Measurements from ENCODE around the gene PIK3R6. TPM values are rescaled to one million over a fixed set of nuclear protein-coding genes. Genes with fewer than 3 reads are reported as not detected.
"Not testable (repeated sequence)": the region's sequence is repeated elsewhere in the genome, so short reads cannot be mapped to it uniquely, and the experiment has no call there.

Gene PIK3R6
- total RNA-seq, 4 donors from 2014 or later: 1.5 to 2.2 (median 2.0) TPM

DNA sequence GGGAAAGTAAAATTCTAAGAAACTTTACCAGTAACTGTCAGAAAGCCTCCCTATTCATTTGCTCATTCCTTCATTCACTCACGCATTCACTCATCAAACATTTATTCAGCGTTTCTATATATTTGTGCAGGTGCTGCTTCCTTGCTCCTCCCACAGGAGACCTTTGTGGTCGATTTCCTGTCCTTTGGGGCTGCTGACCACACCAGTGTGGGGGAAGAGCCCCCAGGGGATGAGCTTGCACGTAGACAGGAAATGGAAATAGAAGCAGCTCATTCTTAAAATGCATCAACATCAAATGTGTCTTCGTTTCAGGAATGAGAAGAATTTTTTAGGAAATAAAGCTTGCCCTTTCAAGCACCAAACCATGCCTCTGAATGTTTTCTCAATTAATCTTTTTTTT is 9.6 kb downstream of the PIK3R6 start:
- TF ChIP-seq POLR2AphosphoS5 (IDR thresholded peaks at IDR 0.05): no peak
- TF ChIP-seq, protein P1, sequence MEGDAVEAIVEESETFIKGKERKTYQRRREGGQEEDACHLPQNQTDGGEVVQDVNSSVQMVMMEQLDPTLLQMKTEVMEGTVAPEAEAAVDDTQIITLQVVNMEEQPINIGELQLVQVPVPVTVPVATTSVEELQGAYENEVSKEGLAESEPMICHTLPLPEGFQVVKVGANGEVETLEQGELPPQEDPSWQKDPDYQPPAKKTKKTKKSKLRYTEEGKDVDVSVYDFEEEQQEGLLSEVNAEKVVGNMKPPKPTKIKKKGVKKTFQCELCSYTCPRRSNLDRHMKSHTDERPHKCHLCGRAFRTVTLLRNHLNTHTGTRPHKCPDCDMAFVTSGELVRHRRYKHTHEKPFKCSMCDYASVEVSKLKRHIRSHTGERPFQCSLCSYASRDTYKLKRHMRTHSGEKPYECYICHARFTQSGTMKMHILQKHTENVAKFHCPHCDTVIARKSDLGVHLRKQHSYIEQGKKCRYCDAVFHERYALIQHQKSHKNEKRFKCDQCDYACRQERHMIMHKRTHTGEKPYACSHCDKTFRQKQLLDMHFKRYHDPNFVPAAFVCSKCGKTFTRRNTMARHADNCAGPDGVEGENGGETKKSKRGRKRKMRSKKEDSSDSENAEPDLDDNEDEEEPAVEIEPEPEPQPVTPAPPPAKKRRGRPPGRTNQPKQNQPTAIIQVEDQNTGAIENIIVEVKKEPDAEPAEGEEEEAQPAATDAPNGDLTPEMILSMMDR (IDR thresholded peaks at IDR 0.05): no peak
- no peak for TF ChIP-seq EP300 (IDR thresholded peaks at IDR 0.05)
- no peak for TF ChIP-seq POLR2A (IDR thresholded peaks at IDR 0.05)
- no peaks in the 10 kb centered on the region for H3K4me1 ChIP-seq
- H3K27ac ChIP-seq: no peak overlapping the region
- H3K36me3 ChIP-seq: no peaks in the 10 kb centered on the region
- H3K27me3 ChIP-seq: peaks cover 10% of the 10 kb centered on the region
- ATAC-seq: no peak
- H3K9me3 ChIP-seq: no peaks in the 10 kb centered on the region
- H3K4me3 ChIP-seq: no peak overlapping the region
- WGBS, 2 donors (ENCODE audit: low coverage in 1 of 2): 40 to 50% methylated on average over 3 to 5 of the region's 5 CpGs

DNA sequence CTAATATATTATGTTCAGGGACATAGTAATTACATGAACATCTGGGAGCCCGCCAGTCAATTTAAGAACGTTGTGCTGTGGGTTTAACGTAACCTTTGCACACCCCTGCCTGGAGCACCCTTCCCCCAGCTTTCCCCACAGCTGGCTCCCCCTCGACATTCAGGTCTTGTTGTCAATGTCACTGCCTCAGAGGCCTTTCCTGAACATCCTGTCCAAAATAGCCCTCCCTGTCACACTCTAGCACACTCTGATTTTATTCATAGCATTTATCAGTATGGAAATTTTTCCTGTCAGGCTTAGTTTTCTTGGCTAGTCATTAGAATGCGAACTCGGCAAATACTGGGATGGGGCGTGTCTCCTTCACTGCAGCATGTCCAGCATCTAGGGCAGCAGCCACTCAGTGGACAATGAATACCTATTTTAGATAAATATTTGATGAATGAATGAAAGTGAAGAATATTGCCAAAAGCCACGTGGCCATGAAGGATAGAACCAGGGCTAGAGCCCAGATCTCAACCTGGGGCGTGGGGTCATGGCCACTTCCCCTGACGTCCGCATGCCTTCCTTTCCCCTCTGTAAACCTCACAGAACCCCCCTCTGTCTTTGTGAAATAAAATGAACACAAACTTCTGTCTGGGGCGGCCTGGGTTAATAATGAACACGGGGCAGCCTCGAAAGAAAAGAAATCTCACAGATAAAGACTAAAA is 10.5 kb downstream of the PIK3R6 start:
- 27 to 34% methylated on average over 9 to 11 of the region's 14 CpGs for WGBS, 2 donors (ENCODE audit: low coverage in 1 of 2)
- Histone ChIP-seq H3K4me3 (no peak overlapping the region), H3K27me3 (peaks cover 15% of the 10 kb centered on the region), H3K36me3 (no peaks in the 10 kb centered on the region), H3K27ac (no peak overlapping the region), H3K9me3 (no peaks in the 10 kb centered on the region), H3K4me1 (no peaks in the 10 kb centered on the region)
- TF ChIP-seq, protein P1 (IDR thresholded peaks at IDR 0.05): no peak
- TF ChIP-seq POLR2AphosphoS5 (IDR thresholded peaks at IDR 0.05) (no peak), POLR2A (IDR thresholded peaks at IDR 0.05) (no peak), EP300 (IDR thresholded peaks at IDR 0.05) (no peak)
- no peak for ATAC-seq

DNA sequence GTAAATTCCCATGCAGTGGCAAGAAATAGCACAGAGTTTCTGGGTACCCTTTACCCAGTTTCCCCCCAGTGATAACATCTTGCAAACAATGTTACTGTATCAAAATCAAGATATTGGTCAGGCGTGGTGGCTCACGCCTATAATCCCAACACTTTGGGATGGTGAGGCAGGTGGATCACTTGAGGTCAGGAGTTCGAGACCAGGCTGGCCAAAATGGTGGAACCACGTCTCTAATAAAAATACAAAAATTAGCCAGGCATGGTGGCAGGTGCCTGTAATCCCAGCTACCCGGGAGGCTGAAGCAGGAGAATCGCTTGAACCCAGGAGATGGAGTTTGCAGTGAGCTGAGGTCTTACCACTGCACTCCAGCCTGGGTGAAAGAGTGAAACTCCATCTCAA is 11.3 kb downstream of the PIK3R6 start:
- peaks cover 23% of the 10 kb centered on the region for H3K27me3 ChIP-seq
- H3K4me1 ChIP-seq, ATAC-seq, H3K27ac ChIP-seq, H3K4me3 ChIP-seq, H3K9me3 ChIP-seq, H3K36me3 ChIP-seq: not testable (repeated sequence)
- WGBS, 2 donors (ENCODE audit: low coverage in 1 of 2): 86% methylated on average over 4 of the region's 6 CpGs; no CpG with 5 or more reads in 1 of the 2 donors

DNA sequence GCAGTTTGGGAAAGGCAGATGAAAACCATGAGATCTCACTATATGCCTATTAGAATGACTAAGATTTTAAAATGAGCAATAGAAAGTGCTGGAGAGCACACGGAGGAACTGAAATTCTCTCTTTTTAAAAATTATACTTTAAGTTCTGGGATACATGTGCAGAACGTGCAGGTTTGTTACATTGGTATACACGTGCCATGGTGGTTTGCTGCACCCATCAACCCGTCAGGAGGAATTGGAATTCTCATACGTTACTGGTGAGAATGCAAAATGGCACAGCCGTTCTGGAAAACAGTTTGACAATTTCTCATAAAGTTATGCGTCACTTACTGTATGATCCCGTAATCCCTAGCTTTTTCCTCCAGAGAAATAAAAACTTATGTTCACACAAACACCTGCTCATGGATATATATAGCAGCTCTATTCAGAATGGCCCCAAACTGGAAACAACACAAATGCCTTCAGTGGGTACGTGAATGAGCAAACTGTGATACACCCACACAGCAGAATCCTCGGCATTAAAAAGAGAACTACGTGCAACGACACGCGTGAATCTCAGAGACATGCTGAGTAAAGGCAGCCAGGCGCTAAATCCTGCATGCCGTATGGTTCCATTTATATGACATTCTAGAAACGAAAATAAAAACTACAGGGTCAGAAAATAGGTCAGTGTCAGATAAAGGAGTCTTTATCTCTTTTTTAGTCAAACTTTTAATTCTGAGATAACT is 11.8 kb downstream of the PIK3R6 start:
- Histone ChIP-seq H3K36me3 (no peaks in the 10 kb centered on the region), H3K4me3 (no peak overlapping the region), H3K27ac (no peak overlapping the region), H3K4me1 (no peaks in the 10 kb centered on the region), H3K9me3 (no peaks in the 10 kb centered on the region), H3K27me3 (peaks cover 26% of the 10 kb centered on the region)
- WGBS, 2 donors (ENCODE audit: low coverage in 1 of 2): 54 to 70% methylated on average over 17 of the region's 17 CpGs
- TF ChIP-seq POLR2AphosphoS5 (IDR thresholded peaks at IDR 0.05) (no peak), EP300 (IDR thresholded peaks at IDR 0.05) (no peak), POLR2A (IDR thresholded peaks at IDR 0.05) (no peak)
- TF ChIP-seq, protein P1 (IDR thresholded peaks at IDR 0.05): no peak
- no peak for ATAC-seq

DNA sequence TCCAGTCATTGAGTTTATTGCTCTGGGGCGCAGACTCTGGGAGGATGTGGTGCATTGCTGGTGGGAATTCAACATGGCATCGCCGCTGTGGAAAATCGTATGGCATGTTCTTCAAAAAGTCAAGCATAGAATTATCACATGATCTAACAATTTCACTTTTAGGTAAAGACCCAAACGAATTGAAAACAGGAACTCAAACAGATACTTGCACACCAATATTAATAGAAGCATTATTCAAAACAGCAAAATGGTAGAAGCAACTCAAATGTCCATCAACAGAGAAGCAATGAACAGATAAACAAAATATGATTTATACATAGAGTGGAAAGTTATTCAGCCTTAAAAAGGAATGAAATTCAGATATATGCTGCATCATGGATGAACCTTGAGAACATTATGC is 15.9 kb downstream of the PIK3R6 start:
- 90 to 92% methylated on average over 4 to 5 of the region's 5 CpGs for WGBS, 2 donors (ENCODE audit: low coverage in 1 of 2)
- Histone ChIP-seq H3K4me3 (no peak overlapping the region), H3K4me1 (no peaks in the 10 kb centered on the region), H3K27ac (no peak overlapping the region), H3K27me3 (peaks cover 26% of the 10 kb centered on the region), H3K9me3 (no peaks in the 10 kb centered on the region), H3K36me3 (no peaks in the 10 kb centered on the region)
- no peak for ATAC-seq
- TF ChIP-seq POLR2A (IDR thresholded peaks at IDR 0.05): no peak
- TF ChIP-seq, protein P1 (IDR thresholded peaks at IDR 0.05): no peak
- no peak for TF ChIP-seq EP300 (IDR thresholded peaks at IDR 0.05)
- no peak for TF ChIP-seq POLR2AphosphoS5 (IDR thresholded peaks at IDR 0.05)

Data from gastroesophageal sphincter (tissue), 4 donors.